Central memory CD8-positive, alpha-beta T cell (primary cell): ENCODE measurements around the gene PLEKHG3.

Experiments
- ATAC-seq: fragments of 150-1000 bp; cut with Tn5 transposase; replicated peaks from 2 replicates; pipeline ENCODE4 v1.10.0; 2022; ENCODE audit warnings: mild to moderate bottlenecking, moderate FRiP score, moderate number of reproducible peaks; ENCODE audit not compliant: poor library complexity, severe bottlenecking; ENCODE audit errors: extremely low read depth
- DNase-seq, 2 donors: peaks; one replicate each; pipeline ENCODE4 v3.0.0; 2021; ENCODE audit warnings: low spot score in 2 of 2
- H3K27ac Mint-ChIP-seq: one replicate; pipeline ENCODE4 v1.8.0; 2022; ENCODE audit warnings: low read depth, mild to moderate bottlenecking, moderate library complexity, mixed read lengths
- H3K27me3 Mint-ChIP-seq: one replicate; pipeline ENCODE4 v1.8.0; 2022; ENCODE audit warnings: mixed read lengths
- H3K36me3 Mint-ChIP-seq: one replicate; pipeline ENCODE4 v1.8.0; 2022; ENCODE audit warnings: mild to moderate bottlenecking, moderate library complexity, mixed read lengths; ENCODE audit not compliant: insufficient read depth
- H3K4me1 Mint-ChIP-seq: one replicate; pipeline ENCODE4 v1.8.0; 2022; ENCODE audit warnings: mixed read lengths
- H3K4me3 Mint-ChIP-seq: one replicate; pipeline ENCODE4 v1.8.0; 2022; ENCODE audit warnings: mild to moderate bottlenecking, moderate library complexity, mixed read lengths
- H3K9me3 Mint-ChIP-seq: one replicate; pipeline ENCODE4 v1.8.0; 2022; ENCODE audit warnings: mixed read lengths

PLEKHG3 gene

GRCh38 chr14:64760916-64761315 lies 56.7 kb downstream of the PLEKHG3 start:
- no peak for DNase-seq
- Mint-ChIP-seq H3K4me3 (peak overlapping the region; percentile 23), H3K9me3 (no peaks in the 10 kb centered on the region), H3K27ac (peak overlapping the region; percentile 66), H3K27me3 (peaks cover 21% of the 10 kb centered on the region), H3K36me3 (peaks cover 1% of the 10 kb centered on the region), H3K4me1 (peaks cover 67% of the 10 kb centered on the region)
- no peak for ATAC-seq

- H3K27me3 Mint-ChIP-seq, result peaks cover 19% of the 10 kb centered on the region
- peak overlapping the region; percentile 23 for H3K4me3 Mint-ChIP-seq
- H3K27ac Mint-ChIP-seq, result peak overlapping the region; percentile 66
- H3K9me3 Mint-ChIP-seq, result no peaks in the 10 kb centered on the region
- H3K36me3 Mint-ChIP-seq, result peaks cover 1% of the 10 kb centered on the region
- DNase-seq (no peak), ATAC-seq (no peak)
- peaks cover 66% of the 10 kb centered on the region for H3K4me1 Mint-ChIP-seq
Measured at GRCh38 chr14:64761441-64762043, 57.3 kb downstream of the PLEKHG3 start.

DNA sequence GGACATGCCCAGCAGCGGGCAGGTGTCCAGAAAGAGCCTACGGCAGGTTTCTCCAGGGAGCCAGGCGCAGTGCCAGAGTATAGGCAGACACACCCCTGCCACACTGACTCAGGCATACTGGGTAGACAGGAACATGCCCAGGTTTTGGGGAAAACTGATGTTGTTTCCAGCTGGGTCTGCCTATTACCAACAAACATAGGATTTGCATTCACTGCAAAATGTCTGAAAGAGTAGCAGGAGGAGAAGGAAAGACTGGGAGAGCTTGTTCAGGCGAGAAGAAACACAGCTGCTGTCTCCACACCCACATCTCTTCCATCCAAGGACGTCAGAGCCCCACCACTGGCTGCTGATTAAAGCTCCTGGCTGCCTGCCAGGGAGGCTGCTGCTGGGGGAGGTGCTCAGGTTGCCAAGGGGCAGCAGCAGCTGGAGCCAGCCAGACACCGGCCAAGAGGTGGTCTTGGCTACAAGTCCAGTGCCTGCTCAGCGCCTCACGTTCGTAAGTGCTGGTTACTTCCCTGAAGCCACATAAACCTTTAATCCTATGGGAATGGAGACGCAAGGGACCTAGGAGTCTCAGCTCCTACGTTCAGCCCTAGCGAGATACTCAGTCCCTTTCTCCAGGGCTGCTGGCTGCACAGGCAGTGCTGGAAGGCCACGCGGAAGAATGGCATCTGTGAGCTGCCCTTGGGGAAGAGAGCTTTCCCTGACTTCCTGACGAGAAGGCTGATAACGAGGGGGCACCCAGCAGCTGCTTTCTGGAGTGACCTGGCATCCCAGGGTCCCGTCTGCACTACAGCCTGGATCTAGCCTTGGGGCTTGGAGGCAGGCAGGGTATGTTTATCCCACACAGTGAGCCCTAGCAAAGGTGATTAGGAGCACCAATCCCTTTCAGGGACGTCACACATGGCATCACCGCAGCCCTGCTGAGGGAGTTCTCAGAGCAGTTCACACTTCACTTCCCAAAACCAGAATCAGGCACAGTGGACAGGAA lies 58.1 kb downstream of the PLEKHG3 start:
- no peak overlapping the region for H3K4me3 Mint-ChIP-seq
- DNase-seq, result peak in 1 of 2 donors; percentile 31
- H3K4me1 Mint-ChIP-seq, result peaks cover 58% of the 10 kb centered on the region
- H3K27ac Mint-ChIP-seq, result peak overlapping the region; percentile 66
- ATAC-seq, result no peak
- no peaks in the 10 kb centered on the region for H3K9me3 Mint-ChIP-seq
- H3K27me3 Mint-ChIP-seq, result peaks cover 13% of the 10 kb centered on the region
- peaks cover 1% of the 10 kb centered on the region for H3K36me3 Mint-ChIP-seq

DNA sequence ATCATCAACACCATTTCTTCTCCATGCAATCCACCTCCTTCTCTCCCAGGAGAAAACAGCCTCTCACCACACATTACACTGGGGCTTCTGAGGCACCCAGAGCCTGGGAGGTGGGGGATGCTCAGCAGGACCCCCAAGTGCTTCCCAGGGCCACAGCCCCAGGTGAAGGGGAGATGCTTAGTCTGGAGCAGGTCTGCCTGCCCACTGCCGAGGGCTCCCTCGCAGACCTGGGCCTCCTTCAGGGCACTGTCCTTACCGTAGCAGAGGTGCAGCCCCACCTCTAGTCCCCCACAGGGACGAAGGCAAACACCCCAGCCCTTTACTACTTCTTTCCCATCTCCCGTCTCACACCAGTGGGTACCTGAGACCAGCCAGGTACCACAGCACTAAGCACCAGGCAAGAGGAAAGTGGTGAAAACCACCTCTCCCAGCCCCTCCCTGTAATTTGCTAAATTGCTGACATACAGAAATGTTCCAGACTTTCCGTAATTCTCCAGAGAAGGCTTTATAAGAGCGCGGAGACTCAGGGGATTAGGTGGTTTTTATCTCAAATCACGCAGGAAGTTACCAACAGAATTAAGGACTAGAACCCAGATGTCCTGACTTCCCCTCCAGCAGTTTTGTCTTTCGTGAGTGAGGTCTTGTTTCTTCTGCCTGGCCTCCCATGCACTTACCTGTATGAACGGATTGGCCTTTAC lies 59.0 kb downstream of the PLEKHG3 start:
- Mint-ChIP-seq H3K4me3 (no peak overlapping the region), H3K9me3 (no peaks in the 10 kb centered on the region), H3K27ac (no peak overlapping the region), H3K4me1 (peaks cover 53% of the 10 kb centered on the region), H3K27me3 (peaks cover 13% of the 10 kb centered on the region), H3K36me3 (peaks cover 3% of the 10 kb centered on the region)
- no peak for ATAC-seq
- DNase-seq, result no peak

DNA sequence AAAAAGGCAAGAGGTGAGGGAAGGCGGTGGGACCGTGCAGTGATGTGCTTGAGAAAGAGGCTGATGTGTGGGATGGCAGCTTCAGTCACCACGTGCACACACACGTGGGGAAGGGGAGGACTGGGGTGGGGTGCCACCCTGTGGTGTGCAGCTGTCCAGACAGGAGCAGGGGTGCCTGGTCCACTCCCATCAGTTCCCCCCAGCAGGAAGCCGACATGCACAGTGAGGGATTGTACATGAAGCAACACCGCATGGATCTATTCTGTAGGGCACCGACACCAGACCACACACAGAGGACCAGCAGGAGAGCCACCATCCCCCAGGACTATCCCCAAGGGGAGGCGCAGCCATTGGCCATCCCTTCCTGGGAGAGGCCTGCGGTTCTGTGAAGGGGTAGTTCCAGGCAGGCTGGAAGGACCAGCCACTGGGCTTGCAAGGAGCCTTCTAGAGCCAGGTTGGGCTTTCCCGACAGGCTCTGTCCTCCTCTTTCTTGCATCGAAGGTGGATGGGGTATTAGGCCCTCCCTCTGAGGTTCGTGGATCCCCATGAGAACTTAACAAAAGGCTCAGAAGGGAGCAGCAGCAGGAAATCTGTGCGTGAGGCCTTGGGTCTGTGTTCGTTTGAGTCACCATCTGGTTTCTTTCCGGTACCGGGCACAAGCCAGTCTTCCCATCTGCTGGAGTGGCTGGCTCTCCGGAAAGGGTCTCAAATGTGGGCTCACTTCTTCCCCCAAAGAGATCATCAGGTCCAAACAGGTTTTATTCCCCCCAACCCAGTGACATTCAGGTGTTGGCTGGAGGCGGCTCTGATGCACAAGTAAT lies 59.8 kb downstream of the PLEKHG3 start:
- H3K27me3 Mint-ChIP-seq, result peaks cover 13% of the 10 kb centered on the region
- peaks cover 5% of the 10 kb centered on the region for H3K36me3 Mint-ChIP-seq
- no peak for ATAC-seq
- DNase-seq, result no peak
- H3K27ac Mint-ChIP-seq, result no peak overlapping the region
- peak overlapping the region; percentile 46 for H3K4me3 Mint-ChIP-seq
- H3K4me1 Mint-ChIP-seq, result peaks cover 47% of the 10 kb centered on the region
- no peaks in the 10 kb centered on the region for H3K9me3 Mint-ChIP-seq

DNA sequence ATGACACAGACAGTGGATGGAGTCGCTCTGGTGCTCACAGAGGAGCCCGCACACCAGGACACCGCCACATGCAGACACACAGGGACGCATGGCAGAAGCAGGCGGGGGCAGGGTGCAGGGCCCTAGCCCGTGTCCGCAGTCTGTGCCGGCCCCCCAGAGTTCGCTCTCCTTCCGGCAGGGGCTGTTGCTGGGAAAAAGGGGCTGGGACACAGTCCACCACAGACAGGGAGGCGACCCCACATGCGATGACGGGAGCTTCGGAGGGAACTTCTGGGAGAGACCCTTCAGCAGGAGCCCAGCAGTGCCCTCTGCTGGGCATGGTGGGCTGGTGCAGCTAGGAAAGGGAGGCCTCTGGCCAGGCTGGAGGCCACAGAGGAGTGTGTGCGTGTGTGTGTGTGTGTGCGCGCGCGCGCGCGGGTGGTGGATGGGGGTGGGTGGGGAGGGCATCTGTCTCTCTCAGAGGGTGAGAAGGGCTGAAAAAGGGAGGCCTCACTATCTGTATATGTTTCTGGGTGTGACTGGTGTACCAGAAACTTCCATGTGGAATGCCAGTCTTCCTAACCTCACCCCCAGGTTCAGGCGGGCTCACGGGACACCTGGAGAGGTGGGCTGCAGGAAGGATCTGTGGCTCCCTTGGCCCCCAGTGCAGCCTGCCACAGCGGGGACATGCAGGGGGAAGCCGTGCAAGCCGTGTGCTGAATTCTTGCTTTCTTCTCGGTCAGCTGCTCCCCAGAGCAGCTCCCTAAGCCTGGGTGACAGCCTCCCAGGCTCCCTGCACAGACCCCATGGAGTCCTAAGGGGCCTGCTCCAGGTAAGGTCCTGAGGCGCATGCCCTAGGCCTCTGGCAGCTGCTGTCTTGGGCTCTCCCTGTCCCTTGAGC lies 60.7 kb downstream of the PLEKHG3 start:
- DNase-seq (peak; percentile 47 to 56), ATAC-seq (peak; percentile 47)
- Mint-ChIP-seq H3K27ac (no peak overlapping the region), H3K27me3 (peaks cover 13% of the 10 kb centered on the region), H3K9me3 (no peaks in the 10 kb centered on the region), H3K36me3 (peaks cover 5% of the 10 kb centered on the region), H3K4me1 (peaks cover 40% of the 10 kb centered on the region), H3K4me3 (peak overlapping the region; percentile 46)

DNA sequence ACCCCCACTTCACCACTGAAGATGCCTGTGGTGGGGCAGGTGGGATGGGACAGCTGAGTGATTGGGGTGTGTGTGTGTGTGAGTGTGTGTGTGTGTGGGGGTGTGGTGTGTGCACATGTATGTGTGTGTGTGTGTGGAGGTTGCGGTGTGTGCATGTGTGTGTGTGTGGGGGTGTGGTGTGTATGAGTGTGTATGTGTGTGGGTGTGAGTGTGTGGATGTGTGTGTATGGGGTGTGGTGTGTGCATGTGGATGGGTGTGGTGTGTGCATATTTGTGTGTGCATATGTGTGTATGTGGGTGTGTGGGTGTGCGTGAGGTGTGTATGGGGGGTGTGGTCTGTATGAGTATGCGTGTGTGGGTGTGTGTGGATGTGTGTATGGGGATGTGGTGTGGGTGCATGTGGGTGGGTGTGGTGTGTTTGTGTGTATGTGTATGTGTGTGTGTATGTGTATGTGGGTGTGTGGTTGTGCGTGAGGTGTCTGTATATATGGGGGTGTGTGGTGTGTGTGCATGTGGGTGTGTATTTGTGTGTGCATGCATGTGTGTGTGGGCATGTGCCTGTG lies 61.6 kb downstream of the PLEKHG3 start:
- peaks cover 31% of the 10 kb centered on the region for H3K4me1 Mint-ChIP-seq
- H3K4me3 Mint-ChIP-seq, result no peak overlapping the region
- DNase-seq, result no peak
- H3K36me3 Mint-ChIP-seq, result peaks cover 5% of the 10 kb centered on the region
- H3K27me3 Mint-ChIP-seq, result peaks cover 10% of the 10 kb centered on the region
- no peak overlapping the region for H3K27ac Mint-ChIP-seq
- no peaks in the 10 kb centered on the region for H3K9me3 Mint-ChIP-seq
- ATAC-seq, result no peak

- H3K4me3 Mint-ChIP-seq, result no peak overlapping the region
- peaks cover 5% of the 10 kb centered on the region for H3K36me3 Mint-ChIP-seq
- no peak overlapping the region for H3K27ac Mint-ChIP-seq
- H3K27me3 Mint-ChIP-seq, result peaks cover 3% of the 10 kb centered on the region
- H3K9me3 Mint-ChIP-seq, result no peaks in the 10 kb centered on the region
- H3K4me1 Mint-ChIP-seq, result peaks cover 23% of the 10 kb centered on the region
- ATAC-seq, result no peak
- DNase-seq, result no peak
Measured at GRCh38 chr14:64766430-64767151, 62.4 kb downstream of the PLEKHG3 start.

DNA sequence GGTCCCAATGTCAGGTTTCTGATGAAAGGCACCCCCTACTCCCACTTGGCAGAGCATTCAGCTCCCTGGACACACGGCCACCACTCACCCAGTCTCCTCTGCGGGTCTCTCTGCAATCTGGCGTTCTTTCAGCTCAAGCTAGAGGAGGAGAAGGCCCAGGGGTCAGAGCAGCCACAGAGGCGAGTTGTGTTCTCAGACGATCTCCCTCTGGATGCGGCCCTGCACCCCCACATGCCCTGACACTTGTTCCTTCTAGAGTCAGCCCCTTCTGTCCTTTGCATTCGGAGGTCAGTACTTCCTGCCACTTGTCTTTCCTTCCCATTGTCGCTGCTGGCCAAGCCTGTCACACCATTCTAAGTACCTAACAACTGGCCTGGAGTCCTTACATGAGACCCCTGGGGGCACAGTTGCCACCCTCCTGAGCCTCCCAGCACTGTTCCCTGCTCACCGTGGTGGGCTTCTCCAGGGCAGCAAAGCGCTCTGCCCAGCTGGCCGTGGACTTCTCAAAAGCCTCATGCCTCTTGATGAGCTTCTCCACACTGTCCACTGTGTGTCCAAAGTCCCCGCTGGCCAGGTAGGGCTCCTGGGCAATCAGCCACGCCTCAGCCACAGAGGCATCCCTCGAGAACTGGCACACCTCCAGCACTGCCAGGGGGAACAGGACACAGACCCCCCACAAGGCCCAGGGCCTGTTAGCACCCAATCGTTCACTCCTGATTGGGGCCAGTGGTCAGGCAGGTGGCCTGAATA lies 63.2 kb downstream of the PLEKHG3 start:
- H3K36me3 Mint-ChIP-seq, result peaks cover 4% of the 10 kb centered on the region
- H3K4me3 Mint-ChIP-seq, result no peak overlapping the region
- no peaks in the 10 kb centered on the region for H3K27me3 Mint-ChIP-seq
- H3K9me3 Mint-ChIP-seq, result no peaks in the 10 kb centered on the region
- H3K27ac Mint-ChIP-seq, result no peak overlapping the region
- ATAC-seq (no peak), DNase-seq (no peak)
- peaks cover 15% of the 10 kb centered on the region for H3K4me1 Mint-ChIP-seq

DNA sequence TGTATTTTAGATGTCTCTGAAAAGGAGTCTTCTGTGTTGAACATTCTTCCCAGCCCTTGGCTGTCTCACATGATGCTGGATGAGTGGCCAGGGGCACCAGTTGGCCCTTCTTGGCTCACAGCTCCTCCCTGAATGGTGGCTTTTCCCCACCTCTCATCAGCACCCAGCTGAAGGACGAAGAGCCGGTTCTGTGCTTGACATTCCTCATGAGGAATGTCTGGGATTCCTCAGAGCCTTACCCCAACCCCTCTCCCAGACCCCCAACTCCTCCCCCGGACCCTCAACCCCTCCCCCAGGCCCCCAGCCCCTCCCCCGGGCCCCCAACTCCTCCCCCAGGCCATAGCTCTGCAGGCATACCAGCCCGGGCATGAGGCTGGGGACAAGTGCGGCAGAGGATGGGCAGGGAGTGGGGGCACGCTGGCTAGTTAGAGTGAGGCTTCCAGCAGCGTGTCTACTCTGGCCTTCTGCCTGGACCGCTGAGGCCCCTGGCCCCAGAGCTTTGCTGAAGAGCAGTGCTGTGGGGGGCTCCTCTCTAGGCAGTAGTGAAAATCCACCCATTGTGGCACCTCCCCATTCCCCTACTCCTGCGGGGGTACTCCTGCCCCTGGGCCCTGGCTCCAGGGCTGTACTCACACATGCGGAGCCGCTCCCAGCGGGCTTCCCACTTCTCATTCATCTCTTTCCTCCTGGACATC lies 64.3 kb downstream of the PLEKHG3 start:
- peaks cover 3% of the 10 kb centered on the region for H3K4me1 Mint-ChIP-seq
- peaks cover 4% of the 10 kb centered on the region for H3K36me3 Mint-ChIP-seq
- no peaks in the 10 kb centered on the region for H3K9me3 Mint-ChIP-seq
- no peak overlapping the region for H3K4me3 Mint-ChIP-seq
- DNase-seq (no peak), ATAC-seq (no peak)
- no peaks in the 10 kb centered on the region for H3K27me3 Mint-ChIP-seq
- H3K27ac Mint-ChIP-seq, result no peak overlapping the region
